GM23338 (cell line): ENCODE measurements around the gene TSPY9. TPM values are rescaled to one million over a fixed set of nuclear protein-coding genes. Genes with fewer than 3 reads are reported as not detected.

ENCODE experiments used
- polyA plus RNA-seq: library from polyadenylated mRNA; unstranded; fragments of >200 nt; fragmentation: Nextera tagmentation; extraction: Ambion mirVana; gene quantifications from 2 replicates; pipeline ENCODE4 v1.2.1, GENCODE V29; 2016
- total RNA-seq: library from RNA; depleted of rRNA; stranded (reverse); fragments of >200 nt; shearing (Covaris generic); gene quantifications from 2 replicates; pipeline ENCODE4 v1.2.3, GENCODE V29; 2014; rRNA removed

TSPY9 gene
- total and polyA plus RNA-seq, 2 experiments from 2014 or later = not detected

Other genes starting within 250 kb of the TSPY9 start
- not detected in 2 replicates for gene TSPY4, start 149.8 kb upstream of the TSPY9 start, total RNA-seq
- gene TSPY4, start 149.8 kb upstream of the TSPY9 start, polyA plus RNA-seq = not detected in 2 replicates
- not detected in 2 replicates for gene TSPY8, start 129.5 kb upstream of the TSPY9 start, total RNA-seq
- not detected in 2 replicates for gene TSPY8, start 129.5 kb upstream of the TSPY9 start, polyA plus RNA-seq
- gene TSPY3, start 88.8 kb upstream of the TSPY9 start, total RNA-seq = not detected in 2 replicates
- gene TSPY3, start 88.8 kb upstream of the TSPY9 start, polyA plus RNA-seq = not detected in 2 replicates
- gene TSPY1, start 20.3 kb upstream of the TSPY9 start, total RNA-seq = not detected in 2 replicates
- gene TSPY1, start 20.3 kb upstream of the TSPY9 start, polyA plus RNA-seq = not detected in 2 replicates
- gene TSPY10, start 40.6 kb downstream of the TSPY9 start, total RNA-seq = not detected in 2 replicates
- gene TSPY10, start 40.6 kb downstream of the TSPY9 start, polyA plus RNA-seq = not detected in 2 replicates